Type B pancreatic cell (in vitro differentiated cells): ENCODE results near the gene FADS2. TPM values are rescaled to one million over a fixed set of nuclear protein-coding genes. Genes with fewer than 3 reads are reported as not detected.

Source experiments
- DNase-seq: peaks from one replicate; pipeline ENCODE4 v3.0.0; 2021; ENCODE audit warnings: mixed read lengths; ENCODE audit not compliant: unreplicated experiment; ENCODE audit errors: extremely low spot score
- H3K27ac Mint-ChIP-seq: 2 replicates; pipeline ENCODE4 v1.8.0; 2021; ENCODE audit warnings: mild to moderate bottlenecking, mixed read lengths
- H3K27me3 Mint-ChIP-seq: 2 replicates; pipeline ENCODE4 v1.8.0; 2021; ENCODE audit warnings: mixed read lengths
- H3K36me3 Mint-ChIP-seq: 2 replicates; pipeline ENCODE4 v1.8.0; 2021; ENCODE audit warnings: mixed read lengths
- H3K4me1 Mint-ChIP-seq: one replicate; pipeline ENCODE4 v1.8.0; 2021; ENCODE audit warnings: mixed read lengths; ENCODE audit not compliant: unreplicated experiment
- H3K4me3 Mint-ChIP-seq: 2 replicates; pipeline ENCODE4 v1.8.0; 2021; ENCODE audit warnings: mild to moderate bottlenecking, mixed read lengths
- H3K9me3 Mint-ChIP-seq: 2 replicates; pipeline ENCODE4 v1.8.0; 2021; ENCODE audit warnings: mixed read lengths
- total RNA-seq: library from RNA; stranded (reverse); gene quantifications from 2 replicates; pipeline ENCODE4 v1.2.1, GENCODE V29; 2021; ENCODE audit warnings: low replicate concordance
- TF ChIP-seq, protein P1 (sequence below): fragments of 200-600 bp; sonication (generic); conservative IDR thresholded peaks from 2 replicates; pipeline ENCODE4 v1.5.0; 2021; ENCODE audit warnings: antibody characterized with exemption, mild to moderate bottlenecking

FADS2 gene
- total RNA-seq, 1 donor from 2014 or later, result 205 TPM

DNA sequence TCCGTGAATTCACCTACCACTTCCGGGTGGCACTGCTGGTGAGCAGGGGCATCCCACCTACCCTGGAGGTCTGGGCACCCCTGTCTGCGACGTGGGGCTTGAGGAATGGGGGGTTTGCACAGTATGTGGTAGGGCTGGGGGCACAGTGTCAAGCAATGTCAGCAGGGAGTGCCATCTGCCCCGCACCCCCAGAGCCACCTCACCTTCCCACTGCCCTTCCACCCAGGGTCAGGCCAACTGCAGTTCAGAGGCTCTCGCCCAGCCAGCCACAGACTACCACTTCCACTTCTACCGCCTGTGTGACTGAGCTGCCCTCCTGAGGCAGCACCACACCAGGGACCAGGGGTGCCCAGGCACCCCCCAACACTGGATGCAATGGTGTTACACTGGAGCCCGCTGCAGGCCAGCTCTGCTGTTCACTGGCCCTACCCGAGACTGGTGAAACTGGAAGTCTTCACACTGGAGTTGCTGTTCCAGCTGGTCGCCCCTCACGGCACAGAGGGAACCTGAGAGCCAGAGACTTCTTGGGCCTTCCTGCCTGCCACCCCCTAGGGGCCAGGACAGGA lies 42.2 kb upstream of the FADS2 start:
- H3K27me3 Mint-ChIP-seq, result no peaks in the 10 kb centered on the region
- no peak overlapping the region for H3K27ac Mint-ChIP-seq
- TF ChIP-seq, protein P1, sequence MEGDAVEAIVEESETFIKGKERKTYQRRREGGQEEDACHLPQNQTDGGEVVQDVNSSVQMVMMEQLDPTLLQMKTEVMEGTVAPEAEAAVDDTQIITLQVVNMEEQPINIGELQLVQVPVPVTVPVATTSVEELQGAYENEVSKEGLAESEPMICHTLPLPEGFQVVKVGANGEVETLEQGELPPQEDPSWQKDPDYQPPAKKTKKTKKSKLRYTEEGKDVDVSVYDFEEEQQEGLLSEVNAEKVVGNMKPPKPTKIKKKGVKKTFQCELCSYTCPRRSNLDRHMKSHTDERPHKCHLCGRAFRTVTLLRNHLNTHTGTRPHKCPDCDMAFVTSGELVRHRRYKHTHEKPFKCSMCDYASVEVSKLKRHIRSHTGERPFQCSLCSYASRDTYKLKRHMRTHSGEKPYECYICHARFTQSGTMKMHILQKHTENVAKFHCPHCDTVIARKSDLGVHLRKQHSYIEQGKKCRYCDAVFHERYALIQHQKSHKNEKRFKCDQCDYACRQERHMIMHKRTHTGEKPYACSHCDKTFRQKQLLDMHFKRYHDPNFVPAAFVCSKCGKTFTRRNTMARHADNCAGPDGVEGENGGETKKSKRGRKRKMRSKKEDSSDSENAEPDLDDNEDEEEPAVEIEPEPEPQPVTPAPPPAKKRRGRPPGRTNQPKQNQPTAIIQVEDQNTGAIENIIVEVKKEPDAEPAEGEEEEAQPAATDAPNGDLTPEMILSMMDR, result no peak
- peaks cover 6% of the 10 kb centered on the region for H3K36me3 Mint-ChIP-seq
- H3K4me1 Mint-ChIP-seq, result peaks cover 10% of the 10 kb centered on the region
- H3K9me3 Mint-ChIP-seq, result no peaks in the 10 kb centered on the region
- H3K4me3 Mint-ChIP-seq, result no peak overlapping the region
- no peak for DNase-seq

DNA sequence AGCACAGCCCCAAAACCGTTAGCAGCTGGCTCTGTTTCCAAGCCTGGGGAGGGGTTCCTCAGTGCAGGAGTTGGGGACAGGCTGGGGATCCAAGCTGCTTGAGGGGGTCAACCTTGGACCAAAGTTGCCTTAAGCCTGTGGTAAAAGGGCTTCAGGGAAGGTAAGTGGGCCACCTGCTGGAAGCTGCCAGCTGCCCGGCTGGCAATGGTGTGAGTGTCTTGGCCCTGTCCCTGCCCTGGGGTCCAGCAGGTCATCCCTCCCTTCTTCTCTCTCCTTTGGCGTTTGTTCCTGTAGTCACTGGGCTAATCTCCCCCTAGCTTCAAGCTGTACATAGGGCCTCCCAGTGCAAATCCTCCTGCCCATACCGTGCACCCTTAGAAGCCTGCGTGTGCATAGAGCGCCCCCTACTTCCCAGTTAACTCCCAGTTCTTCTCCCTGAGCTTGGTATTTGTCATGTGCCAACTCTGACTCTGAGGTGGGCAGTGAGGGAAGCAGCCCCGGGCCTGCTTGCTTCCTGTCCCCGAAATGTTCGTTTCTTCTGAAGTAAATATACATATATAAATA lies 40.1 kb upstream of the FADS2 start:
- Mint-ChIP-seq H3K27me3 (no peaks in the 10 kb centered on the region), H3K27ac (no peak overlapping the region), H3K9me3 (no peaks in the 10 kb centered on the region), H3K36me3 (peaks cover 6% of the 10 kb centered on the region), H3K4me1 (peaks cover 15% of the 10 kb centered on the region), H3K4me3 (no peak overlapping the region)
- TF ChIP-seq, protein P1, result peak; percentile 66
- no peak for DNase-seq

DNA sequence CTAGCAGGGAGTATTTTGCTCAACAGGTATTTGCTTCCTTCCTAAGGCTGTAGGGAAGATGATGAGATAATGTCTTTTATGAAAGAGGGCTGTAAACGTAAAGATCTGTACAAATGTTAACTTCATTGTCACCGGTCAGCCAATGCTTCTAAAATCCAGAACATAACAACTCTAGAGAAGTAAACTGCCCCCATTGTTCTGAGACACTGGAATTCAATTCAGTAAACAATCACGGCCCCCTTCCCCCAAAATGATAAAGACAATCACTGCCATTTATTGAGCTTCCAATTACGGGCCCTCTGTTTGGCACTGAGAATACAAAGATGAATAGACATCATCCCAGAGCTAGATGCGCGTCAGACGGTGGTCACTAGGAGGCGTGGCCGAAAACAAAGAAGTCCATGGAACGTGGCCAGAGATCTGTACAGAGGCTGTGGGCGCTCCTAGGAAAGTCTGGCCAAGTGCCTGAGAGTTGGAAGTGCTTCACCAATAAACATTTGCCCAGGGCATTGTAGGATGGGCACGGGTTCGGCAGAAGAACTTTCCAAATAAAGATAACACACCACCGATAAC lies 36.3 kb upstream of the FADS2 start:
- Mint-ChIP-seq H3K4me3 (peak overlapping the region; percentile 98), H3K4me1 (peaks cover 8% of the 10 kb centered on the region), H3K9me3 (no peaks in the 10 kb centered on the region), H3K36me3 (peaks cover 4% of the 10 kb centered on the region), H3K27ac (peak overlapping the region; percentile 98), H3K27me3 (no peaks in the 10 kb centered on the region)
- TF ChIP-seq, protein P1, result peak; percentile 26
- DNase-seq, result no peak

DNA sequence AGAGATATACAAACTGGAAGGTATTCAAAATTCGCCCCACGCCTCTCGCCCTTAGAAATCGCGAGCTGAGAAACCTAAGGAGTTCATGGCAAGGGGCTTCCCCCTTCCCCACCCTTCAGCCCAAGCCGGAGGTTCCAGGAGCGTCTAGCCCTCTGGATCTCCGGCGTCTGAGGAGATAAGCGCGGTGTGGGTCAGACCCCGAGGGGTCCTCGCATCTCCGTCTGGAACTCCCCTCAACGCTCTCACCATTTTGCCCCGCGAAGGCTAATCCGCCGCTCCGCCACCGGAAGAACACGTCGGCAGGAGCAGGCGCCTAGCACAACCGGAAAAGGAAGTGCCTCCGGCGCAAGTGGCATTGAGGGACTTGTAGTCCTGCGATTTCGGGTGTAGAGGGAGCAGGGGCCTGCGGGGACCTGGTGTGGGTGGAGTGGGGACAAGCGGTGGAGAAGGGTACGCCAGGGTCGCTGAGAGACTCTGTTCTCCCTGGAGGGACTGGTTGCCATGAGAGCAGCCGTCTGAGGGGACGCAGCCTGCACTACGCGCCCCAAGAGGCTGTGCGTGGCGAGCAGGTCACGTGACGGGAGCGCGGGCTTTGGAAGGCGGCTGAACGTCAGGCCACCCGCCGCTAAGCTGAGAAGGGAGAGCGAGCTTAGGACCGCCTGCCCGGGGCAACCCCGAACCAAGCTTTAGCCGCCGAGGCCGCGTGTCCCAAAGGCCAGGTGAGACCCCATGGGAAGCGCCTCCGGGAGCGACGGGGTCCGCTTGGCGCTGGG lies 35.6 kb upstream of the FADS2 start, which contains the start of the genes FEN1 and TMEM258:
Gene FEN1 (plus strand): TSS at position 602 of the 773 bp plus-strand sequence. CDS start 2,451 bp downstream, outside the sequence.
Gene TMEM258 (minus strand): TSS at position 290 of the 773 bp plus-strand sequence. CDS start 41 bp downstream, at position 249.
- peak within 1 kb of the TSS; percentile 98 for H3K4me3 Mint-ChIP-seq
- TF ChIP-seq, protein P1, result peak; percentile 31
- DNase-seq, result peak; percentile 90
- H3K27ac Mint-ChIP-seq, result peak within 1 kb of the TSS; percentile 98
- no peaks in the 10 kb centered on the region for H3K27me3 Mint-ChIP-seq
- peaks cover 14% of the 10 kb centered on the region for H3K4me1 Mint-ChIP-seq
- H3K9me3 Mint-ChIP-seq, result no peaks in the 10 kb centered on the region
- H3K36me3 Mint-ChIP-seq, result peaks cover 4% of the 10 kb centered on the region

DNA sequence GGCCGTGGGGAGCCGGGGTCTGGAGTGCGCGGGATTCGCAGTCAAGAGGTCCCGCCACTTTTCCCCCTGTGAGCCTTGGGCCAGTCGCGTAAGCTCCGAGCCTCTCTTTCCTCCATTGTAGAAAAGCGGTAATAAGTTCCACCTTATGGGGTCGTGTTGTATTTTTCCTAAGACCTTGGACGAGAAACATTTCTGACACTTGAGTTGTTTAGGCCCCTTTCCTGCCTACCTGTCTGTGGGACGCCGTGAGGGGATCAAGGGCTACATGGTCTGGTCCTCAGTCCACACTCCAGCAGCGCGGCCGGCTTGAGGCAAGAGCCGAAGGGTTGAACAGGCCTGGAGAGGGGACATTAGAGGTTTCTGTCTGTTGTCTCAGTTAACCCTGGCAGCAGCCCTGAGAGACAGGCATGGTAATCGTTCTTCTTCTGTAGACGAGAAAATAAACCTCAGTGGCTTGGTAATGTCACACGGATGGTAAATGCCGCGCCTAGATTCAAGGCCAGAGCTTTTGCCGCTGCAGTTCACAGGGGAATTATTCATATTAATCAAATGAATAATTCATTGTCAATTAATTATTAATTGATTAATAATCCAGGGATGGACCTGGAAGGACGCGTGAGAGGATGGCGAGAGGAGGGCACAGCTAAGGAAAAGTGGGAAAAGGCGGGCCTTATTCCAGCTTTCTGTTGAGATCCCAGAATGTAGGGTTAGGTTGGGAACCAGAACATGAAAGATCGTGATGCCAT lies 34.8 kb upstream of the FADS2 start:
- Mint-ChIP-seq H3K27ac (peak overlapping the region; percentile 98), H3K4me1 (peaks cover 14% of the 10 kb centered on the region), H3K36me3 (peaks cover 4% of the 10 kb centered on the region), H3K9me3 (no peaks in the 10 kb centered on the region), H3K27me3 (no peaks in the 10 kb centered on the region), H3K4me3 (peak overlapping the region; percentile 98)
- TF ChIP-seq, protein P1, result no peak
- DNase-seq, result no peak
